HCT116 (cell line): ENCODE results near the gene GPD1L. TPM values are rescaled to one million over a fixed set of nuclear protein-coding genes. Genes with fewer than 3 reads are reported as not detected.

Experiments used
- ATAC-seq: fragments of 200-7000 bp; cut with Tn5 transposase; 2 replicates; pipeline ENCODE4 v1.9.1; 2020; ENCODE audit warnings: mild to moderate bottlenecking, moderate library complexity
- BruUV-seq: library from RNA; stranded (reverse); fragments of 400-500 nt; replicated peaks from 2 replicates; lab custom pipeline; 2021; lab: Mats Ljungman, UMichigan
- CTCF ChIA-PET: fragments of 300-600 bp; sonication (Branson Sonifier 250); formaldehyde crosslinking; loops from one replicate; lab custom pipeline; 2021; ENCODE audit warnings: antibody characterized with exemption; lab: Charles Lee
- POLR2A ChIA-PET: fragments of 300-600, 350-600 bp; sonication (Branson Sonifier 250); formaldehyde crosslinking; loops from one replicate; lab custom pipeline; 2021; ENCODE audit warnings: antibody characterized with exemption; lab: Charles Lee
- RAD21 ChIA-PET, 2 experiments: fragments of 300-600 bp; sonication (Branson Sonifier 250); formaldehyde crosslinking; loops; one replicate each; lab custom pipeline; 2023; ENCODE audit warnings: low total read pairs in 2 of 2; ENCODE audit not compliant: uncharacterized antibody in 2 of 2, unreplicated experiment in 2 of 2, low non-redundant PET in 1 of 2; lab: Charles Lee
- DNase-seq: peaks from one replicate; pipeline ENCODE4 v3.0.0-alpha.2; 2010; ENCODE audit warnings: low read depth, low spot score
- H2AFZ ChIP-seq: fragments of 200-600 bp; shearing (Covaris generic), sonication (generic); 2 replicates; pipeline ENCODE4 v1.6.1; 2017; ENCODE audit warnings: low read depth, mixed run types, mixed read lengths, antibody characterized with exemption, low read length; ENCODE audit not compliant: poor library complexity, severe bottlenecking
- H3K27ac ChIP-seq: 2 replicates; pipeline ENCODE4 v1.5.1; 2012; ENCODE audit warnings: low read depth, low read length
- H3K27me3 ChIP-seq: fragments of 200-600 bp; sonication (generic); 2 replicates; pipeline ENCODE4 v1.6.1; 2016; ENCODE audit warnings: mixed run types, low read length, mixed read lengths; ENCODE audit not compliant: insufficient read depth
- H3K36me3 ChIP-seq, 2 experiments: fragments of 200-500 bp in 1 of 2; fragments of 200-600 bp in 1 of 2; sonication (Bioruptor generic) in 1 of 2; sonication (generic) in 1 of 2; 2 replicates each; pipeline versions ENCODE4 v1.5.1 to v1.6.1; 2014 to 2016; ENCODE audit warnings: low read length in 2 of 2, inconsistent platforms in 1 of 2, mixed read lengths in 1 of 2, mixed run types in 1 of 2; ENCODE audit not compliant: insufficient read depth in 2 of 2, control insufficient read depth in 1 of 2
- H3K4me1 ChIP-seq, 2 experiments: fragments of 200-600 bp in 1 of 2; sonication (generic) in 1 of 2; 2 replicates each; pipeline versions ENCODE4 v1.5.1 to v1.6.1; 2012 to 2017; ENCODE audit warnings: low read length in 2 of 2, inconsistent platforms in 1 of 2, mild to moderate bottlenecking in 1 of 2, mixed read lengths in 1 of 2, mixed run types in 1 of 2, moderate library complexity in 1 of 2; ENCODE audit not compliant: insufficient read depth in 2 of 2, control insufficient read depth in 1 of 2
- H3K4me2 ChIP-seq: fragments of 200-600 bp; sonication (generic); 2 replicates; pipeline ENCODE4 v1.6.1; 2017; ENCODE audit warnings: mixed run types, low read length, mixed read lengths
- H3K4me3 ChIP-seq, 2 experiments: fragments of 200-600 bp in 1 of 2; sonication (generic) in 1 of 2; replicated peaks in 1 of 2; 2 replicates each; pipeline ENCODE4 v1.5.1; 2011 to 2016; ENCODE audit warnings: low read length in 2 of 2, control low read depth in 1 of 2, low read depth in 1 of 2, mild to moderate bottlenecking in 1 of 2, mixed read lengths in 1 of 2, mixed run types in 1 of 2
- H3K79me2 ChIP-seq: fragments of 200-600 bp; sonication (generic); 2 replicates; pipeline ENCODE4 v1.6.1; 2017; ENCODE audit warnings: mild to moderate bottlenecking, mixed run types, low read length, moderate library complexity, mixed read lengths; ENCODE audit not compliant: insufficient read depth
- H3K9ac ChIP-seq: fragments of 200-600 bp; sonication (generic); 2 replicates; pipeline ENCODE4 v1.6.1; 2016; ENCODE audit warnings: low read length, mixed read lengths
- H3K9me2 ChIP-seq: fragments of 200-600 bp; sonication (generic), shearing (Covaris generic); 2 replicates; pipeline ENCODE4 v1.6.1; 2017; ENCODE audit warnings: mixed run types, mild to moderate bottlenecking, moderate library complexity; ENCODE audit not compliant: insufficient read depth
- H3K9me3 ChIP-seq, 2 experiments: fragments of 200-500 bp in 1 of 2; fragments of 200-600 bp in 1 of 2; sonication (Bioruptor generic) in 1 of 2; sonication (generic) in 1 of 2; 2 replicates each; pipeline ENCODE4 v1.6.1; 2014 to 2017; ENCODE audit warnings: low read length in 2 of 2, mixed read lengths in 2 of 2, inconsistent platforms in 1 of 2, low read depth in 1 of 2, mild to moderate bottlenecking in 1 of 2, mixed run types in 1 of 2, moderate library complexity in 1 of 2; ENCODE audit not compliant: control insufficient read depth in 1 of 2, insufficient read depth in 1 of 2
- H4K20me1 ChIP-seq: fragments of 200-600 bp; sonication (generic), shearing (Covaris generic); 2 replicates; pipeline ENCODE4 v1.6.1; 2017; ENCODE audit warnings: mixed run types, mild to moderate bottlenecking, moderate library complexity; ENCODE audit not compliant: insufficient read depth
- ATF3 ChIP-seq: IDR thresholded peaks from 2 replicates; pipeline ENCODE4 v1.6.1; 2012
- CBX3 ChIP-seq: IDR thresholded peaks from 2 replicates; pipeline ENCODE4 v1.6.1; 2012; ENCODE audit warnings: low read depth
- CEBPB ChIP-seq: IDR thresholded peaks from 2 replicates; pipeline ENCODE4 v1.6.1; 2012; ENCODE audit warnings: low read depth
- CTCF ChIP-seq, 3 experiments: fragments of 200-600 bp in 1 of 3; sonication (generic) in 1 of 3; IDR thresholded peaks in 2 of 3; conservative IDR thresholded peaks in 1 of 3; 2 replicates each; pipeline ENCODE4 v1.5.1; 2012 to 2017; ENCODE audit warnings: low read depth in 2 of 3, low read length in 2 of 3, antibody characterized with exemption in 1 of 3, borderline replicate concordance in 1 of 3, control low read depth in 1 of 3, mild to moderate bottlenecking in 1 of 3, mixed read lengths in 1 of 3, mixed run types in 1 of 3, moderate library complexity in 1 of 3; ENCODE audit not compliant: insufficient read depth in 1 of 3
- EZH2 ChIP-seq: fragments of 200-600 bp; sonication (generic); IDR thresholded peaks from 2 replicates; pipeline ENCODE4 v1.6.1; 2017; ENCODE audit warnings: antibody characterized with exemption, mixed run types
- EZH2phosphoT487 ChIP-seq: fragments of 200-600 bp; IDR thresholded peaks from 2 replicates; pipeline ENCODE4 v1.6.1; 2018; ENCODE audit warnings: antibody characterized with exemption, borderline replicate concordance
- SIN3A ChIP-seq: IDR thresholded peaks from 2 replicates; pipeline ENCODE4 v1.6.1; 2012; ENCODE audit warnings: low read depth
- SP1 ChIP-seq: IDR thresholded peaks from 2 replicates; pipeline ENCODE4 v1.6.1; 2012; ENCODE audit warnings: low read depth
- SRF ChIP-seq: IDR thresholded peaks from 2 replicates; pipeline ENCODE4 v1.6.1; 2012; ENCODE audit warnings: low read depth
- ZFX ChIP-seq: fragments of 450-650 bp; IDR thresholded peaks from 2 replicates; pipeline ENCODE4 v1.6.1; 2017
- intact Hi-C: fragments of 100-400 bp; cut with micrococcal nuclease; formaldehyde crosslinking; loops from 2 replicates; pipeline ENCODE4 v1.10.0; 2022
- total RNA-seq: library from RNA; stranded (reverse); gene quantifications from one replicate; pipeline ENCODE4 v1.2.1, GENCODE V29; 2021; ENCODE audit not compliant: unreplicated experiment
- TF ChIP-seq, protein P1 (sequence below): IDR thresholded peaks from 2 replicates; pipeline ENCODE4 v1.6.1; 2012

GPD1L gene
- total RNA-seq, 1 experiment from 2014 or later, result 21.9 TPM

GRCh38 chr3:32098528-32098927 is 7.9 kb upstream of the GPD1L start:
- Histone ChIP-seq H2AFZ (no peak overlapping the region), H4K20me1 (no peaks in the 10 kb centered on the region), H3K4me2 (no peak overlapping the region), H3K9me2 (no peaks in the 10 kb centered on the region), H3K79me2 (no peaks in the 10 kb centered on the region), H3K4me1 (no peaks in the 10 kb centered on the region), H3K27ac (no peak overlapping the region), H3K36me3 (no peaks in the 10 kb centered on the region), H3K9me3 (peaks cover 5 to 15% of the 10 kb centered on the region in 2 experiments; a peak in 1 of 4 replicates), H3K4me3 (no peak overlapping the region), H3K9ac (no peak overlapping the region), H3K27me3 (no peaks in the 10 kb centered on the region)
- ATAC-seq (no peak), DNase-seq (no peak)
- RAD21 ChIA-PET, result no interaction called here
- BruUV-seq, result no TSS peak
- intact Hi-C loops, result no loop called here
- TF ChIP-seq, protein P1, sequence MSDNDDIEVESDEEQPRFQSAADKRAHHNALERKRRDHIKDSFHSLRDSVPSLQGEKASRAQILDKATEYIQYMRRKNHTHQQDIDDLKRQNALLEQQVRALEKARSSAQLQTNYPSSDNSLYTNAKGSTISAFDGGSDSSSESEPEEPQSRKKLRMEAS, result no peak
- TF ChIP-seq SIN3A (no peak), CEBPB (no peak), CBX3 (no peak), EZH2phosphoT487 (no peak), SRF (no peak), SP1 (no peak), CTCF (IDR thresholded peaks at IDR 0.05 in 2 of 3, conservative IDR thresholded peaks at IDR 0.05 in 1 of 3; ENCODE audit: borderline replicate concordance in 1 of 3, insufficient read depth in 1 of 3, low read depth in 2 of 3, low read length in 2 of 3) (no peak), EZH2 (no peak), ZFX (no peak), ATF3 (no peak)
- POLR2A ChIA-PET, result no interaction called here
- CTCF ChIA-PET, result no interaction called here
